HCT116 (cell line): Measurements from ENCODE around the gene SIGLEC7. TPM values are rescaled to one million over a fixed set of nuclear protein-coding genes. Genes with fewer than 3 reads are reported as not detected.
A peak's percentile ranks its signal among the peaks of the same experiment; 100 is the strongest.

Experiments
- ATAC-seq: fragments of 200-7000 bp; cut with Tn5 transposase; 2 replicates; pipeline ENCODE4 v1.9.1; 2020; ENCODE audit warnings: mild to moderate bottlenecking, moderate library complexity
- BruUV-seq: library from RNA; stranded (reverse); fragments of 400-500 nt; replicated peaks from 2 replicates; lab custom pipeline; 2021; lab: Mats Ljungman, UMichigan
- CTCF ChIA-PET: fragments of 300-600 bp; sonication (Branson Sonifier 250); formaldehyde crosslinking; loops from one replicate; lab custom pipeline; 2021; ENCODE audit warnings: antibody characterized with exemption; lab: Charles Lee
- POLR2A ChIA-PET: fragments of 300-600, 350-600 bp; sonication (Branson Sonifier 250); formaldehyde crosslinking; loops from one replicate; lab custom pipeline; 2021; ENCODE audit warnings: antibody characterized with exemption; lab: Charles Lee
- RAD21 ChIA-PET, 2 experiments: fragments of 300-600 bp; sonication (Branson Sonifier 250); formaldehyde crosslinking; loops; one replicate each; lab custom pipeline; 2023; ENCODE audit warnings: low total read pairs in 2 of 2; ENCODE audit not compliant: uncharacterized antibody in 2 of 2, unreplicated experiment in 2 of 2, low non-redundant PET in 1 of 2; lab: Charles Lee
- DNase-seq: peaks from one replicate; pipeline ENCODE4 v3.0.0-alpha.2; 2010; ENCODE audit warnings: low read depth, low spot score
- H2AFZ ChIP-seq: fragments of 200-600 bp; shearing (Covaris generic), sonication (generic); 2 replicates; pipeline ENCODE4 v1.6.1; 2017; ENCODE audit warnings: low read depth, mixed run types, mixed read lengths, antibody characterized with exemption, low read length; ENCODE audit not compliant: poor library complexity, severe bottlenecking
- H3K27ac ChIP-seq: 2 replicates; pipeline ENCODE4 v1.5.1; 2012; ENCODE audit warnings: low read depth, low read length
- H3K27me3 ChIP-seq: fragments of 200-600 bp; sonication (generic); 2 replicates; pipeline ENCODE4 v1.6.1; 2016; ENCODE audit warnings: mixed run types, low read length, mixed read lengths; ENCODE audit not compliant: insufficient read depth
- H3K36me3 ChIP-seq, 2 experiments: fragments of 200-500 bp in 1 of 2; fragments of 200-600 bp in 1 of 2; sonication (Bioruptor generic) in 1 of 2; sonication (generic) in 1 of 2; 2 replicates each; pipeline versions ENCODE4 v1.5.1 to v1.6.1; 2014 to 2016; ENCODE audit warnings: low read length in 2 of 2, inconsistent platforms in 1 of 2, mixed read lengths in 1 of 2, mixed run types in 1 of 2; ENCODE audit not compliant: insufficient read depth in 2 of 2, control insufficient read depth in 1 of 2
- H3K4me1 ChIP-seq, 2 experiments: fragments of 200-600 bp in 1 of 2; sonication (generic) in 1 of 2; 2 replicates each; pipeline versions ENCODE4 v1.5.1 to v1.6.1; 2012 to 2017; ENCODE audit warnings: low read length in 2 of 2, inconsistent platforms in 1 of 2, mild to moderate bottlenecking in 1 of 2, mixed read lengths in 1 of 2, mixed run types in 1 of 2, moderate library complexity in 1 of 2; ENCODE audit not compliant: insufficient read depth in 2 of 2, control insufficient read depth in 1 of 2
- H3K4me2 ChIP-seq: fragments of 200-600 bp; sonication (generic); 2 replicates; pipeline ENCODE4 v1.6.1; 2017; ENCODE audit warnings: mixed run types, low read length, mixed read lengths
- H3K4me3 ChIP-seq, 2 experiments: fragments of 200-600 bp in 1 of 2; sonication (generic) in 1 of 2; replicated peaks in 1 of 2; 2 replicates each; pipeline ENCODE4 v1.5.1; 2011 to 2016; ENCODE audit warnings: low read length in 2 of 2, control low read depth in 1 of 2, low read depth in 1 of 2, mild to moderate bottlenecking in 1 of 2, mixed read lengths in 1 of 2, mixed run types in 1 of 2
- H3K79me2 ChIP-seq: fragments of 200-600 bp; sonication (generic); 2 replicates; pipeline ENCODE4 v1.6.1; 2017; ENCODE audit warnings: mild to moderate bottlenecking, mixed run types, low read length, moderate library complexity, mixed read lengths; ENCODE audit not compliant: insufficient read depth
- H3K9ac ChIP-seq: fragments of 200-600 bp; sonication (generic); 2 replicates; pipeline ENCODE4 v1.6.1; 2016; ENCODE audit warnings: low read length, mixed read lengths
- H3K9me2 ChIP-seq: fragments of 200-600 bp; sonication (generic), shearing (Covaris generic); 2 replicates; pipeline ENCODE4 v1.6.1; 2017; ENCODE audit warnings: mixed run types, mild to moderate bottlenecking, moderate library complexity; ENCODE audit not compliant: insufficient read depth
- H3K9me3 ChIP-seq, 2 experiments: fragments of 200-500 bp in 1 of 2; fragments of 200-600 bp in 1 of 2; sonication (Bioruptor generic) in 1 of 2; sonication (generic) in 1 of 2; 2 replicates each; pipeline ENCODE4 v1.6.1; 2014 to 2017; ENCODE audit warnings: low read length in 2 of 2, mixed read lengths in 2 of 2, inconsistent platforms in 1 of 2, low read depth in 1 of 2, mild to moderate bottlenecking in 1 of 2, mixed run types in 1 of 2, moderate library complexity in 1 of 2; ENCODE audit not compliant: control insufficient read depth in 1 of 2, insufficient read depth in 1 of 2
- H4K20me1 ChIP-seq: fragments of 200-600 bp; sonication (generic), shearing (Covaris generic); 2 replicates; pipeline ENCODE4 v1.6.1; 2017; ENCODE audit warnings: mixed run types, mild to moderate bottlenecking, moderate library complexity; ENCODE audit not compliant: insufficient read depth
- CEBPB ChIP-seq: IDR thresholded peaks from 2 replicates; pipeline ENCODE4 v1.6.1; 2012; ENCODE audit warnings: low read depth
- EZH2 ChIP-seq: fragments of 200-600 bp; sonication (generic); IDR thresholded peaks from 2 replicates; pipeline ENCODE4 v1.6.1; 2017; ENCODE audit warnings: antibody characterized with exemption, mixed run types
- EZH2phosphoT487 ChIP-seq: fragments of 200-600 bp; IDR thresholded peaks from 2 replicates; pipeline ENCODE4 v1.6.1; 2018; ENCODE audit warnings: antibody characterized with exemption, borderline replicate concordance
- POLR2A ChIP-seq: IDR thresholded peaks from 2 replicates; pipeline ENCODE4 v1.7.0; 2011; ENCODE audit warnings: borderline replicate concordance; ENCODE audit not compliant: insufficient read depth, insufficient read length; ENCODE audit errors: extremely low read depth
- RAD21 ChIP-seq: IDR thresholded peaks from 2 replicates; pipeline ENCODE4 v1.6.1; 2012; ENCODE audit warnings: low read depth, mild to moderate bottlenecking
- YY1 ChIP-seq: IDR thresholded peaks from 2 replicates; pipeline ENCODE4 v1.6.1; 2011; ENCODE audit warnings: low read length, low read depth, moderate library complexity, mild to moderate bottlenecking; ENCODE audit not compliant: insufficient replicate concordance; ENCODE audit errors: extremely low read depth
- intact Hi-C: fragments of 100-400 bp; cut with micrococcal nuclease; formaldehyde crosslinking; loops from 2 replicates; pipeline ENCODE4 v1.10.0; 2022
- total RNA-seq: library from RNA; stranded (reverse); gene quantifications from one replicate; pipeline ENCODE4 v1.2.1, GENCODE V29; 2021; ENCODE audit not compliant: unreplicated experiment
- TF ChIP-seq, protein P1 (sequence below), 3 experiments: fragments of 200-600 bp in 1 of 3; sonication (generic) in 1 of 3; IDR thresholded peaks in 2 of 3; conservative IDR thresholded peaks in 1 of 3; 2 replicates each; pipeline ENCODE4 v1.5.1; 2012 to 2017; ENCODE audit warnings: low read depth in 2 of 3, low read length in 2 of 3, antibody characterized with exemption in 1 of 3, borderline replicate concordance in 1 of 3, control low read depth in 1 of 3, mild to moderate bottlenecking in 1 of 3, mixed read lengths in 1 of 3, mixed run types in 1 of 3, moderate library complexity in 1 of 3; ENCODE audit not compliant: insufficient read depth in 1 of 3
- TF ChIP-seq, protein P2 (sequence below): IDR thresholded peaks from 2 replicates; pipeline ENCODE4 v1.6.1; 2011; ENCODE audit warnings: mild to moderate bottlenecking, low read length, moderate library complexity; ENCODE audit not compliant: insufficient replicate concordance; ENCODE audit errors: extremely low read depth

SIGLEC7 gene
- total RNA-seq, 1 experiment from 2014 or later: not detected

DNA sequence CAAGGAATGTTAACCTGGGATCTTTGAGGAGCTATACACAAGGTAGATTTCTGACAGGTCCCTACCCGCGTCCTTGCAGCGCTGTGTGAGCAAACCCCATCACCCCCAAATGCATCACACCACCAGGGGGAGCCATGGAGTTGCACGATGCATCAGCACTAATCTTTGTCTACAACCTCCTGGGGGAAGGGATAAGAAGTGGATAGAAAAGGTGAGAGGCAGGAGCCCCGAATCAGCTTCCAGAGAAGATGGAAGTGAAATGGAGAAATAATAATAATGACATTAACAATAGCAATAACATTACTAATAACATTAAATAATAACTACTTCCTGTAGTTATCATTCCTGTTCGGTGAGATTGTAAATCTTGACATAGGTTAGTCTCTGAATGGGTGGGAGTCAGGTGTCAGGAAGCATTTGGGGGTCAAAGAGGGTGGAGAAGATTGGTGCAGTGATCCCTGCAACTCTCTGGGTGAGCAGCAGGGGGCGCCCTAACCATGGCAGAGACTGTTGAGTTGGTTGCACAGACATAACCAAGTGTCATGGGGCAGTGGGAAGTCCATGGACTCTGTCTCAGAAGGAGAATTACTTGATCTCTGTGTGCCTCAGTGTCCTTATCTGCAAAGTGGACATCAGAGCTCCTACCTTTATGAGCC lies 16.5 kb downstream of the SIGLEC7 start:
- CTCF ChIA-PET: interaction anchor here (0.8 to 1.8 kb wide), 8 partner anchors 9 to 501 kb away, joined by 3 to 12 read pairs (median 3); no protein-coding TSS in a partner anchor
- Histone ChIP-seq H3K4me3 (no peak overlapping the region), H3K9me2 (no peaks in the 10 kb centered on the region), H4K20me1 (no peaks in the 10 kb centered on the region), H3K27me3 (no peaks in the 10 kb centered on the region), H3K9ac (no peak overlapping the region), H3K36me3 (no peaks in the 10 kb centered on the region), H3K4me2 (peak overlapping the region; percentile 16; the same call in 1 of the 2 replicates), H2AFZ (peak overlapping the region; percentile 12), H3K27ac (no peak overlapping the region), H3K79me2 (no peaks in the 10 kb centered on the region), H3K9me3 (no peaks in the 10 kb centered on the region), H3K4me1 (peaks cover 0 to 7% of the 10 kb centered on the region in 2 experiments; a peak in 1 of 4 replicates)
- no peak for TF ChIP-seq EZH2
- TF ChIP-seq, protein P1, sequence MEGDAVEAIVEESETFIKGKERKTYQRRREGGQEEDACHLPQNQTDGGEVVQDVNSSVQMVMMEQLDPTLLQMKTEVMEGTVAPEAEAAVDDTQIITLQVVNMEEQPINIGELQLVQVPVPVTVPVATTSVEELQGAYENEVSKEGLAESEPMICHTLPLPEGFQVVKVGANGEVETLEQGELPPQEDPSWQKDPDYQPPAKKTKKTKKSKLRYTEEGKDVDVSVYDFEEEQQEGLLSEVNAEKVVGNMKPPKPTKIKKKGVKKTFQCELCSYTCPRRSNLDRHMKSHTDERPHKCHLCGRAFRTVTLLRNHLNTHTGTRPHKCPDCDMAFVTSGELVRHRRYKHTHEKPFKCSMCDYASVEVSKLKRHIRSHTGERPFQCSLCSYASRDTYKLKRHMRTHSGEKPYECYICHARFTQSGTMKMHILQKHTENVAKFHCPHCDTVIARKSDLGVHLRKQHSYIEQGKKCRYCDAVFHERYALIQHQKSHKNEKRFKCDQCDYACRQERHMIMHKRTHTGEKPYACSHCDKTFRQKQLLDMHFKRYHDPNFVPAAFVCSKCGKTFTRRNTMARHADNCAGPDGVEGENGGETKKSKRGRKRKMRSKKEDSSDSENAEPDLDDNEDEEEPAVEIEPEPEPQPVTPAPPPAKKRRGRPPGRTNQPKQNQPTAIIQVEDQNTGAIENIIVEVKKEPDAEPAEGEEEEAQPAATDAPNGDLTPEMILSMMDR (IDR thresholded peaks at IDR 0.05 in 2 of 3, conservative IDR thresholded peaks at IDR 0.05 in 1 of 3; ENCODE audit: borderline replicate concordance in 1 of 3, insufficient read depth in 1 of 3, low read depth in 2 of 3, low read length in 2 of 3): peak; percentile 84 to 92 (median 88); a peak in 5 of 6 replicates
- TF ChIP-seq YY1: no peak
- TF ChIP-seq POLR2A: no peak
- TF ChIP-seq RAD21: peak; percentile 72
- BruUV-seq: no TSS peak
- ATAC-seq: peak; percentile 90
- intact Hi-C loops: loop anchor here (1.0 kb wide), 1 partner anchor 101 kb away; no protein-coding TSS in a partner anchor
- peak; percentile 36 for DNase-seq
- POLR2A ChIA-PET: no interaction called here
- RAD21 ChIA-PET: no interaction called here

DNA sequence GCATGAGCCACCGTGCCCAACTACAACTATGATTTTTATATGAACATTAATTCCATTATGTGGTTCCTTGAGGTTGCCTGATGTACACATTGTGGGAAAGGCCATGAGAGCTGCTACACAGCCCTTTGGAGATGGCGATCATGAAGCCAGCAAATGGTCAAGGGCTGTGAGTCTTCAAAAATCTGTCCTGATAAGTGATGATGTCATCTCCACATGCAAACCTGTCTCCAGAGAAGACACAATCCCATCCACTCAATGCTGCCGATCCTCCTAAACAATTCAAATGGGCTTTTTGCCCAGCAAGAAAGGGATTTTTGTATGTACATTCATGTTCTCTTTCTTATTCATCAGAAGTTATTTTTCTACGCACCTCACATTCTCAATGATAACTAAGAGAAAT lies 17.6 kb downstream of the SIGLEC7 start:
- Histone ChIP-seq H3K9ac (no peak overlapping the region), H3K4me1 (peaks cover 0 to 7% of the 10 kb centered on the region in 2 experiments; a peak in 1 of 4 replicates), H3K9me3 (no peaks in the 10 kb centered on the region), H3K9me2 (no peaks in the 10 kb centered on the region), H3K4me2 (no peak overlapping the region), H2AFZ (no peak overlapping the region), H3K27ac (no peak overlapping the region), H3K4me3 (no peak overlapping the region), H3K79me2 (no peaks in the 10 kb centered on the region), H3K27me3 (no peaks in the 10 kb centered on the region), H4K20me1 (no peaks in the 10 kb centered on the region), H3K36me3 (no peaks in the 10 kb centered on the region)
- DNase-seq (no peak), ATAC-seq (no peak)
- ChIA-PET POLR2A (no interaction called here), RAD21 (interaction anchor here (0.7 kb wide), 2 partner anchors 34 to 99 kb away, joined by 3 read pairs; no protein-coding TSS in a partner anchor), CTCF (interaction anchor here (0.9 kb wide), 1 partner anchor 100 kb away, joined by 4 read pairs; no protein-coding TSS in a partner anchor)
- intact Hi-C loops: no loop called here
- no TSS peak for BruUV-seq
- TF ChIP-seq, protein P2, sequence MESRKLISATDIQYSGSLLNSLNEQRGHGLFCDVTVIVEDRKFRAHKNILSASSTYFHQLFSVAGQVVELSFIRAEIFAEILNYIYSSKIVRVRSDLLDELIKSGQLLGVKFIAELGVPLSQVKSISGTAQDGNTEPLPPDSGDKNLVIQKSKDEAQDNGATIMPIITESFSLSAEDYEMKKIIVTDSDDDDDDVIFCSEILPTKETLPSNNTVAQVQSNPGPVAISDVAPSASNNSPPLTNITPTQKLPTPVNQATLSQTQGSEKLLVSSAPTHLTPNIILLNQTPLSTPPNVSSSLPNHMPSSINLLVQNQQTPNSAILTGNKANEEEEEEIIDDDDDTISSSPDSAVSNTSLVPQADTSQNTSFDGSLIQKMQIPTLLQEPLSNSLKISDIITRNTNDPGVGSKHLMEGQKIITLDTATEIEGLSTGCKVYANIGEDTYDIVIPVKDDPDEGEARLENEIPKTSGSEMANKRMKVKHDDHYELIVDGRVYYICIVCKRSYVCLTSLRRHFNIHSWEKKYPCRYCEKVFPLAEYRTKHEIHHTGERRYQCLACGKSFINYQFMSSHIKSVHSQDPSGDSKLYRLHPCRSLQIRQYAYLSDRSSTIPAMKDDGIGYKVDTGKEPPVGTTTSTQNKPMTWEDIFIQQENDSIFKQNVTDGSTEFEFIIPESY: no peak
- TF ChIP-seq CEBPB (no peak), EZH2phosphoT487 (no peak)
